IgD-negative memory B cell (primary cell): ENCODE measurements around the gene DNAJA4. TPM values are rescaled to one million over a fixed set of nuclear protein-coding genes. Genes with fewer than 3 reads are reported as not detected.
A peak's percentile ranks its signal among the peaks of the same experiment; 100 is the strongest.
"Not testable (repeated sequence)": the region's sequence is repeated elsewhere in the genome, so short reads cannot be mapped to it uniquely, and the experiment has no call there.

Experiments used
- H3K27ac Mint-ChIP-seq, 3 donors: one replicate each; pipeline ENCODE4 v1.8.0; 2020 to 2022; ENCODE audit warnings: mild to moderate bottlenecking in 3 of 3, mixed read lengths in 3 of 3, moderate library complexity in 1 of 3
- H3K27me3 Mint-ChIP-seq: one replicate; pipeline ENCODE4 v1.8.0; 2021; ENCODE audit warnings: mixed read lengths
- H3K36me3 Mint-ChIP-seq: one replicate; pipeline ENCODE4 v1.8.0; 2020; ENCODE audit warnings: mild to moderate bottlenecking, mixed read lengths
- H3K4me1 Mint-ChIP-seq, 3 donors: one replicate each; pipeline ENCODE4 v1.8.0; 2020 to 2022; ENCODE audit warnings: mixed read lengths in 3 of 3, mild to moderate bottlenecking in 1 of 3
- H3K4me3 Mint-ChIP-seq, 4 donors: one replicate each; pipeline ENCODE4 v1.8.0; 2020 to 2022; ENCODE audit warnings: mild to moderate bottlenecking in 4 of 4, mixed read lengths in 4 of 4, moderate library complexity in 3 of 4
- H3K9me3 Mint-ChIP-seq, 3 donors: one replicate each; pipeline ENCODE4 v1.8.0; 2020 to 2021; ENCODE audit warnings: mixed read lengths in 3 of 3, mild to moderate bottlenecking in 1 of 3
- polyA plus RNA-seq: library from polyadenylated mRNA; unstranded; fragments of 300-500 nt; fragmentation: Illumina TruSeq; gene quantifications from one replicate; pipeline ENCODE4 v1.2.3, GENCODE V29; 2021

DNAJA4 gene
- polyA plus RNA-seq, 1 donor from 2014 or later, result 4.7 TPM

DNA sequence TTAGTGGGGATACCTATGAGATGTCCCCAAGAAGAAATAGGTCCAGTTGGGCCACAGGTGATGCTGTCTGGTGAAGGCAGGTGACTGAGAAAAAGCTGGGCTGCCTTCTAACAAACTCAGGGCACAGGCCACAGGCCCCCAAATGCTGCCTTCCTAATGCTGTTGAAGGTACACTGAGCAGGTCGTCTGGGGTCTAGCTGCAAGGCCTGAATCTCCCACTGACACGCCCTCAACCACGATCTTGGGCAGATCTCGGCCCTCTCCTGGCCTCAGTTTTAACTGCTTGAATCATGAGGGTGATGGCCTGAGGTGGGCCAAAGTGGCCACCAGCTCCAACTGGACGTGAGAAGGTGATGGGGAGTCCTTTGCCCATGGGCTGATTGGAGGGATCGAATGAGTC lies 27.9 kb upstream of the DNAJA4 start:
- no peaks in the 10 kb centered on the region for H3K36me3 Mint-ChIP-seq
- no peaks in the 10 kb centered on the region for H3K9me3 Mint-ChIP-seq
- H3K4me3 Mint-ChIP-seq, result no peak overlapping the region
- peaks cover 0 to 2% (median 0%) of the 10 kb centered on the region in 3 donors for H3K4me1 Mint-ChIP-seq
- H3K27me3 Mint-ChIP-seq, result peaks cover 8% of the 10 kb centered on the region
- peak overlapping the region in 1 of 3 donors; percentile 42 for H3K27ac Mint-ChIP-seq

DNA sequence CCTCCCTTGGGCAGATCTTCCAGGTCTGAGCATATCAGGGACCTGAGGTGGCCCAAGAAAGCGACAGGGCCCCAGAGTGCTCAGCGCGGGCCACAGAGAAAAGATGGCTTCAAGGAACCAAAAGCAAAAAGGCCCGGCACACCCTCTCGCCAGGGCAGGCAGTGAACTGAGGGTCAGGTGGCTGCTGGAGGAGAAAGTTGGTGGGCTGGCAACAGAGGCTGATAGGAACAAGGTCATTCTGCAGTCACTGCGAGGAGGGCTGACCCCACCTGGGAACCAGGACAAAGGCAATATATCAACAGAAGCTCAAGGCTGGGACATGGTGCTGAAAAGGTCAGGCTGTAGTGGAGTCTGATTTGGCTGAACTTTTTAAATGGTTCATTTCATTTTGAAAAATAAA lies 27.2 kb upstream of the DNAJA4 start:
- no peaks in the 10 kb centered on the region for H3K36me3 Mint-ChIP-seq
- peaks cover 10% of the 10 kb centered on the region for H3K27me3 Mint-ChIP-seq
- peaks cover 0 to 2% (median 0%) of the 10 kb centered on the region in 3 donors for H3K4me1 Mint-ChIP-seq
- no peak overlapping the region for H3K4me3 Mint-ChIP-seq
- no peaks in the 10 kb centered on the region for H3K9me3 Mint-ChIP-seq
- no peak overlapping the region for H3K27ac Mint-ChIP-seq

DNA sequence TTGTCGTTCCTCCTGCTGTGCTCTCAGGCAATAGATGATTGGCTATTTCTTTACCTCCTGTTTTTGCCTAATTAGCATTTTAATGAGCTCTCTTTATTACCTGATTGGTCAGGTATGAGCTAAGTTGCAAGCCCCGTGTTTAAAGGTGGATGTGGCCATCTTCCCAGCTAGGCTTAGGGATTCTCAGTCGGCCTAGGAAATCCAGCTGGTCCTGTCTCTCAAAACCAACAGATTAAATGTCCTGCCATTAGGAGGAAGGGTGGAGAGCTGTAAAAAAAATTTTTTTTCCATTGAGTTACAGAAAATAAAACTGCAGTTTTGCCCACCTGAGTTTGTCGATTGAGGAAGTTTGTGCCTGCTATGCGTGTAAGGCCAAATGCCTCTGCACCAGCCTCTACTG lies 24.6 kb upstream of the DNAJA4 start:
- no peaks in the 10 kb centered on the region for H3K36me3 Mint-ChIP-seq
- H3K27ac Mint-ChIP-seq, result no peak overlapping the region
- peaks cover 0 to 2% (median 0%) of the 10 kb centered on the region in 3 donors for H3K4me1 Mint-ChIP-seq
- peaks cover 6% of the 10 kb centered on the region for H3K27me3 Mint-ChIP-seq
- no peak overlapping the region for H3K4me3 Mint-ChIP-seq
- no peaks in the 10 kb centered on the region for H3K9me3 Mint-ChIP-seq

DNA sequence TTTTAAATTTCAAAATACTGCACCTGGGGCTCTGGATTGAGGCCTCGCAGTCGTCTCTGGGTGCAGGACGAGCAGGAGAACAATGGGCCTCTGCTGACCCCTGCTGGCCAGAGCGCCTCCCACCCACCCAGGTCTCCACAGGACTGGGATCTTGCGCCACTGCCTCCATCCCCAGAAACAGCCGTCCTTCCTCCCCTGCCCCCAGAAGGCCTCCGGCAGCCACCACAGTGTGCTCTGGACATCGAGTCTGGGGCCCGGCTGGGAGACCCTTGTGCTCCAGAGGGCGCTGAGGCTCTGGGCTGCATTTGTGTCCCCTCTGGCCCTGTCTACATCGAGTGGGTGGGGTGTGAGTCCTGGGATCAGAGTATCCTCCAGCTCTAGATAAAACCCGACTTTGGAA lies 23.3 kb upstream of the DNAJA4 start:
- Mint-ChIP-seq H3K4me3 (no peak overlapping the region), H3K4me1 (peaks cover 0 to 2% (median 0%) of the 10 kb centered on the region in 3 donors), H3K36me3 (no peaks in the 10 kb centered on the region), H3K27me3 (peaks cover 4% of the 10 kb centered on the region), H3K27ac (no peak overlapping the region), H3K9me3 (no peaks in the 10 kb centered on the region)

DNA sequence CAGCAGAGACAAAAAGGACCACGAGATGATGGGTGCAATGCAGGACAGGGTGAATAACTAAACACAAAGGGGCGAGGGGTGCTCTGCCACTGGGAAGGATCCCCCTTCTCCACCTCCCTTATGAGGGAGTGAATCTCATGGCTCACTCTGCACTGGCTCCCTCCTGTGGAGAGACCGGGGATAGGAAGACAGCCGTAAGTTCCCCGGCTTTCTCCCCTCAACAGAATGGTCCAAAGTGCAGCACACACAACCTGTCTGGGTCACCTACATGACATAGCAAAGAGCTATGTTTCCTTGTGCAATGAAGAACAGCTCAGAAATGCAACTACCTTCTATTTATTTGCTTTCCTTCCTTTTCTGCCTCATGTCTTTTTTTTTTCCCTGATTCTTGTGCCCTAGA lies 22.2 kb upstream of the DNAJA4 start:
- Mint-ChIP-seq H3K9me3 (no peaks in the 10 kb centered on the region), H3K27me3 (peaks cover 4% of the 10 kb centered on the region), H3K4me3 (no peak overlapping the region), H3K4me1 (peaks cover 0 to 2% (median 0%) of the 10 kb centered on the region in 3 donors), H3K36me3 (no peaks in the 10 kb centered on the region), H3K27ac (no peak overlapping the region)

DNA sequence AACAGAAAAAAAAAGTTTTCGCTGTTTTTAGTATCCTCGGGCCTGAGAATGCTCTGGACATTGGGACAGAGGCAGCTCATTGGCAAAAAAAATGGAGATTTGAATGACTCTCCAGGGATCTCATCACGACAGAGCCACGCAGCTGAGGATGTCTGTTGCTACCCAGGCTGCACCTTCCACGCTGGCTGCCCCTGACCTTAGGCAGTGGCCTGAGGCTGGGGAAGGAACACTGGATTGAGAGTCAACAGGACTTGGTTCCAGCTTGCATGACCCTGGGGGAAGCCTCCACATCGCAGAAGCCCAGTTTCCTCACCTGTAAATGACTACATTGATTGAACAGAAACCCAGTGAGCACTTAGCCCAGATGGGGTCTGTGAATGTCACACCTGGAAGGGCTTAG lies 21.3 kb upstream of the DNAJA4 start:
- Mint-ChIP-seq H3K27ac (no peak overlapping the region), H3K36me3 (no peaks in the 10 kb centered on the region), H3K4me3 (no peak overlapping the region), H3K4me1 (peaks cover 0 to 2% (median 0%) of the 10 kb centered on the region in 3 donors), H3K27me3 (peaks cover 4% of the 10 kb centered on the region), H3K9me3 (no peaks in the 10 kb centered on the region)

DNA sequence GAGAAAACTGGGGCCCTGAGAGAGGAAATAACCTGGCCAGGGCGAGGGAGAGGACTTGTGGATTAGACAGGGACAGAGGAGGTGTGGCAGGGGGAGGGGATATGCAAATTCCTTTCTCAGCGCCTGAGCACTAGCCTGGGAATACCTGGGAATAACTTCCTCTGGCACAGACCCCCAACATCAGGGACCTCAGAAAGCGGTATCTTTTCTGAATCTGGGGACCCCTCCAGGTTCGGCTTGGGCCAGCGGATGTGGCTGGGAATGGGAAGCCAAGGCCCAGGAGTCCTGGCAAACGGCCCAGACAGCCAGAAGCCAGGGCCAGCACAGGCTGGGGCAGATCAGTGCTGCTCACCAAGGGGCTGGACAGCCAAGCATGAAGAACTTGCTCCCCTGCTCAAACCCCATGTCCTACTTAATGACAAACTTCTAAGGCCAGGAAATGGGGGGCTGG lies 20.8 kb upstream of the DNAJA4 start:
- Mint-ChIP-seq H3K36me3 (no peaks in the 10 kb centered on the region), H3K27me3 (peaks cover 4% of the 10 kb centered on the region), H3K27ac (no peak overlapping the region), H3K4me1 (peaks cover 0 to 2% (median 0%) of the 10 kb centered on the region in 3 donors), H3K4me3 (no peak overlapping the region), H3K9me3 (no peaks in the 10 kb centered on the region)

DNA sequence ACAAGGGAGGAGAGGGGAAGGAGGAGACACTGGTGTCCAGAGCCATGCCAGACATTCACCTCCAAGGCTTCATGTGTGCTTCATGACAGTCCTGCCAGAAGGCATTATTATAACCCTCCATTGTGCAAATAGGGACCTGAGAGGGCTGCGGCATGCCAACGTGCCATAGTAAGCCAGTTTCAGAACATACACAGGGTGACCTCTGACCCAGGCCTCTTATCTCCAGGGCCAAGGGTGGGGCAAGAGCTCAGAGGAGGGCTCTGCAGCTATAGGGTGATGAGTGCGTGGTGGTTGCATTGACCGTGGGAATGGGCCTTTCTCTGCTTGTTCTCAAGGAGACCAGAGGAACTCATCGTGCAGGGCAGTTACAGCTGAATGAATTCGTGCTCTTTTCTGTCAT lies 20.3 kb upstream of the DNAJA4 start:
- Mint-ChIP-seq H3K36me3 (no peaks in the 10 kb centered on the region), H3K27me3 (peaks cover 4% of the 10 kb centered on the region), H3K4me3 (no peak overlapping the region), H3K4me1 (peaks cover 0 to 2% (median 0%) of the 10 kb centered on the region in 3 donors), H3K9me3 (no peaks in the 10 kb centered on the region), H3K27ac (no peak overlapping the region)

DNA sequence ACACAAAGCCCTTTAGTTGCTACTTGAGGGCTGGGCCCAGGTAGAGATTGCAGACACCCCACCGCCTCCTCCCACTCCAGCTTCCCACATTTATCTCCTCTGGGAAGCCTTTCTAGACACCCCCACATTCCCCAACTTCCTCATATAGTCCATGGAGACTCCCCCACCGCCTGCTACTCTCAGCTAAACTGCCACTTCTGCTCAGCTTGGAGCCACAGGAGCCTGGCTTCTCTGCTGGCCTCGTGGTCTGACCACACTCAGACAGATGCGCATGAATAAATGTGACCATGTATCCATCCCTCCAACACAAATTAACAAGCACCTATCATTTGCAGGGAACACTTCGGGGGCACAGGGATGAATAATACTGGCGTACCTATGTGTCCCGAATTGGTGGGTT lies 19.5 kb upstream of the DNAJA4 start:
- Mint-ChIP-seq H3K36me3 (no peaks in the 10 kb centered on the region), H3K27me3 (peaks cover 4% of the 10 kb centered on the region), H3K4me3 (no peak overlapping the region), H3K27ac (no peak overlapping the region), H3K4me1 (peaks cover 0 to 2% (median 0%) of the 10 kb centered on the region in 3 donors), H3K9me3 (no peaks in the 10 kb centered on the region)

DNA sequence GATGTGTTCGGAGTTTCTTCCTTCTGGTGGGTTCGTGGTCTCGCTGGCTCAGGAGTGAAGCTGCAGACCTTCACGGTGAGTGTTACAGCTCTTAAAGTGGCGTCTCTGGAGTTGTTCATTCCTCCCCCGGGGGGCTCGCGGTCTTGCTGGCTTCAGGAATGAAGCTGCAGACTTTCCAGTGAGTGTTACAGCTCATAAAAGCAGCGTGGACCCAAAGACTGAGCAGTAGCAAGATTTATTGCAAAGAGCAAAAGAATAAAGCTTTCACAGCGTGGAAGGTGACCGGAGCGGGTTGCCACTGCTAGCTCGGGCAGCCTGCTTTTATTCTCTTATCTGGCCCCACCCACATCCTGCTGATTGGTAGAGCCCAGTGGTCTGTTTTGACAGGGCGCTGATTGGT lies 19.0 kb upstream of the DNAJA4 start:
- H3K36me3 Mint-ChIP-seq, H3K4me3 Mint-ChIP-seq, H3K27ac Mint-ChIP-seq, H3K4me1 Mint-ChIP-seq, H3K27me3 Mint-ChIP-seq, H3K9me3 Mint-ChIP-seq: not testable (repeated sequence)

DNA sequence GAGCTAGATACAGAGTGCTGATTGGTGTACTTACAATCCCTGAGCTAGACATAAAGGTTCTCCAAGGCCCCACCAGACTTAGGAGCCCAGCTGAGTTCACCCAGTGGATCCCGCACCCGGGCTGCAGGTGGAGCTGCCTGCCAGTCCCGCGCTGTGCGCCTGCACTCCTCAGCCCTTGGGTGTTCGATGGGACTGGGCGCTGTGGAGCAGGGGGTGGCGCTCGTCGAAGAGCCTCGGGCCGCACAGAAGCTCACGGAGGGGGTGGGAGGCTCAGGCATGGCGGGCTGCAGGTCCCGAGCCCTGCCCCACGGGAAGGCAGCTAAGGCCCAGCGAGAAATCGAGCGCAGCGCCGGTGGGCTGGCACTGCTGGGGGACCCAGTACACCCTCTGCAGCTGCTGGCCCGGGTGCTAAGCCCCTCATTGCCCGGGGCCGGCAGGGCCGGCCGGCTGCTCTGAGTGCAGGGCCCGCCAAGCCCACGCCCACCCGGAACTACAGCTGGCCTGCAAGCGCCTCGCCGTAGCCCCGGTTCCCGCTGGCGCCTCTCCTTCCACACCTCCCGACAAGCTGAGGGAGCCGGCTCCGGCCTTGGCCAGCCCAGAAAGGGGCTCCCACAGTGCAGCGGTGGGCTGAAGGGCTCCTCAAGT lies 18.3 kb upstream of the DNAJA4 start:
- not testable (repeated sequence) for H3K27me3 Mint-ChIP-seq, H3K27ac Mint-ChIP-seq, H3K4me1 Mint-ChIP-seq, H3K36me3 Mint-ChIP-seq, H3K4me3 Mint-ChIP-seq, H3K9me3 Mint-ChIP-seq

DNA sequence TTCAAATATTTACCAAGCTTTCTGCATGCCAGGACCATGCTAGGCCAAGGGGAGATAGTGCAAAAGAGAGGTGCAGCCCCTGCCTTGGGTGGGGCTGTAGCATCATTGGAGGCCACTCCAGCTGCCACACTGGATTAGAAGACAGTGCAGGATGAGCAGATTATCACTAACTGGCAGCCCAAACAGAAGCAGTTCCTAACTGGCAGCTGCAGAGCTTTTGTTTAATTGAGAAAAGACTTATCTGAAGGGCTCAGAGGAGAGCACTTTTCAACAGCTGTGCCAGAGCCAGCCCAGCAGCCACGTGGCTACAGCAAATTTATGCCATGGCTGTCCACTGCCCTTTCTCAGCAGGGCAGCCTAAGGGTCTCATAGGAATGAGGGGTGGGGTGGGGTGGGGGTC lies 16.5 kb upstream of the DNAJA4 start:
- Mint-ChIP-seq H3K27ac (peak overlapping the region in 1 of 3 donors; percentile 41), H3K27me3 (no peaks in the 10 kb centered on the region), H3K9me3 (no peaks in the 10 kb centered on the region), H3K36me3 (no peaks in the 10 kb centered on the region), H3K4me3 (no peak overlapping the region), H3K4me1 (no peaks in the 10 kb centered on the region)

DNA sequence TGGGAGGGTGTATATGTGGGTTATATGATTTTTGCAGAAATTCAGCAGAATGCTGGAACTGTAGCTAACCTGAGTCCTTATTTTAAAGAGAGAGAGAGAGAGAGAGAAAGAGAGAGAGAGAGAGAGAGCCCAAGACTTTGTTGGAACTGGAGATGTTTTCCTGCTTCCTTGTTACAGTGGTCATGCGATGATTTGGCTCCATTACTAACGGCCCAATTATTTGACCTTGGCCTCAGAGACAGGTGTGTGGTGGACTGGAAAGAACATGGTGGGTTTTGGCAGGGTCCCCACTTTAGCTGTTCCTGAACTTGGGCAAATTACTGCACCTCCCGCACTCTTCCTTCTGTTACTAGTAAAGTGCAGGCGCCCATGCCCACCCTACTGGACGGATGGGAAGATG lies 15.2 kb upstream of the DNAJA4 start:
- no peaks in the 10 kb centered on the region for H3K27me3 Mint-ChIP-seq
- no peaks in the 10 kb centered on the region for H3K4me1 Mint-ChIP-seq
- no peaks in the 10 kb centered on the region for H3K9me3 Mint-ChIP-seq
- no peaks in the 10 kb centered on the region for H3K36me3 Mint-ChIP-seq
- no peak overlapping the region for H3K4me3 Mint-ChIP-seq
- no peak overlapping the region for H3K27ac Mint-ChIP-seq

DNA sequence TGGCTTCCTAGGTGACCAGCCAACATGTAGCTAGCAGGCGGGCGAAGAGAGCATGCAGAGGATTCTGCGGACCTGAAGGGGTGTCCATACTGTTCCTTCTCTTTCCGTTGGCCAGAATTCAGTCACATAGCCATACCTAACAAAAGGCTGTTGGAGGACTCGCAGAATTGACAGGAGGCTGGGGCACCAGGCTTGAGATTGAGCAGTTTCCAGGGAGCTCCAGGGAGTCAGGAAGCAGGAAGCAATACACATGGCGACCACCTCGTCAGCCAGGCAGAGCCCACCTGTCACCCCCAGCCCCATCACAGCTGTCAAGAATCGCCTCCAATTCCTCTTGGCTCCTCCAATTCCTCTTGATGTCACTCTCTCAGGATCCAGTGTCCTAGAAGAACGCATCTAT lies 13.2 kb upstream of the DNAJA4 start:
- Mint-ChIP-seq H3K27ac (no peak overlapping the region), H3K4me3 (no peak overlapping the region), H3K36me3 (no peaks in the 10 kb centered on the region), H3K4me1 (no peaks in the 10 kb centered on the region), H3K9me3 (no peaks in the 10 kb centered on the region), H3K27me3 (no peaks in the 10 kb centered on the region)

DNA sequence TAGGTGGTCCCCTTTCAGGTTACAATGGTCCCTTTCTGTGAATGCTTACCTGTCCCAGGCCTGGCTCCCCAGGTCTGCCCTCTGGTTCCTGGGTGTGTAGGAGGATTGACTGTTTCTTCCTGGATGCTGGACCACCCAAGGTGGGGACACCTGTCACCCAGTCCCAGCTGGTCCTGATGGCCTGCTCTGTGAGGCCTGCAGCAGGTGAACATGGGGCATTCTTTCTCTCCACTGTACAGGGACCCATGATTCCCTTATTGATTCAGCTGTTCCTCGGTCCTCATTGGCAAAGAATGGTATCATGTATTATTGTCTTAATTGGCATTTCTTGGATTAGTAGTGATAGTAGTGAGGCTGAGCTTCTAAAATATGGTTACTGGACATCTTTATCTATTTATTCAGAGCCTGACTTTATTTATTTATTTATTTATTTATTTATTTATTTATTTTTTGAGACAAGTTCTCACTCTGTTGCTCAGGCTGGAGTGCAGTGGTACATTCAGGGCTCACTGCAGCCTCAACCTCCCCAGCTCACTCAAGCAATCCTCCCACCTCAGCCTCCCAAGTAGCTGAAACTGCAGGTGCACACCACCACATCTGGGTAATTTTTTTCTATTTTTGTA lies 8.8 kb upstream of the DNAJA4 start:
- no peaks in the 10 kb centered on the region for H3K27me3 Mint-ChIP-seq
- H3K4me3 Mint-ChIP-seq, result no peak overlapping the region
- H3K27ac Mint-ChIP-seq, result no peak overlapping the region
- H3K36me3 Mint-ChIP-seq, result no peaks in the 10 kb centered on the region
- H3K4me1 Mint-ChIP-seq, result no peaks in the 10 kb centered on the region
- no peaks in the 10 kb centered on the region for H3K9me3 Mint-ChIP-seq

DNA sequence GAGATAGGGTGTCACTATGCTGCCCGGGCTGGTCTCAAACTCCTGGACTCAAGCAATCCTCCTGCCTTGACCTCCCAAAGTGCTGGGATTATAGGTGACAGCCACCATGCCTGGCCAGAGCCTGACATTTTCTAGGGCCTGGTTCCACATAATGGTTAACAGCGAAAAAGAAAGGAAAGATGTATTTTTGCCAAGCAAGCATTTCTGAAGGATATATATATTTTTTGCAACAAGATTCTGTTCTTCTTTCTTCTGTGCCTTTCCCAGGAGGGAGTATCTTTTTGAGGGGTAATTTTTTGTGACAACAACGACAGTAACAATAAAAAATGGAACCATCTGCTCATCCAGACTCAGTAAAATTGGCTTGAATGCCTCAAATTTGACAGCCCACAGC lies 8.3 kb upstream of the DNAJA4 start:
- Mint-ChIP-seq H3K4me3 (no peak overlapping the region), H3K27ac (no peak overlapping the region), H3K9me3 (no peaks in the 10 kb centered on the region), H3K36me3 (no peaks in the 10 kb centered on the region), H3K4me1 (no peaks in the 10 kb centered on the region), H3K27me3 (no peaks in the 10 kb centered on the region)
